HG02763 (cell line): ENCODE measurements around the gene ARHGEF12.

ENCODE experiments used
- ATAC-seq: cut with Tn5 transposase; IDR thresholded peaks from one replicate; pipeline ENCODE4 v1.9.1; 2021; ENCODE audit warnings: mild to moderate bottlenecking, moderate library complexity; ENCODE audit not compliant: unreplicated experiment

ARHGEF12 gene

DNA sequence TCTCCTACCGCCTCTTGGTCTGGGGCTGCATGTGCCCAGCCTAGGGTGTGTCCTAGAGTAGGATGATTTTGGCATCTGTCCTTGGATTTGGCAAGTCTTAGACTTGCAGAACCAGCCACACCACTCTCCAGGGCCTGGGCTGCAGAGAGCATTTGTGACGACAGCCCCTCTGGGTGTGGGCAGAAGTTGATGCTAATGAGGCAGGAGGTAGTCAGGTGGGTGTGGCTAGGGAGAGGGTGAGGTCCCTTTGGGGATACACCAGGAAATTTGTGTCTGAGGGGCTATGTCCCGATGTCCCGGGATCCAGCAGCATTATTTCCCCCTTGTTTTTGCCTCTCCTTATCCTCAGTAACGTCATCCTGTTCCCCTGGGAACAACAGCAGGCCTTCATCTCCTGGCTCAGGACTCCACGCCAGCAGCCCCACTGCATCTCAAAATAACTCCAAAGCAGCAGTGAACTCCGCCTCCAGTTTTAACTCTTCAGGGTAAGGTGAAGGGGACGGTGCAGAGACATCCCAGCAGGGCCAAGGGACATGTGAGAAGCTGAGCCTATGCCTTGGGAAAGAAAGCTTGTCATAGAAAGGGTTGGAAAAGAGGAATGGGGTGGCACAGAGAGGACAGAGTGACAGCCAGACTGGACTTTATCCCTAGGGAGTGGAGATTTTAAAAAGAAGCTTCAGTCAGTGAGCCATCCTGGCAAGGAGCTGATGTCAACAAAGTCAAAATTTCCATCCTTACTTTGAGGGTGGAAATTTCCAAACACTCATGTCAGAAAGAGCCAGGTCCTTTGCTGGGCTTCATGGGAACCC lies 19.1 kb upstream of the ARHGEF12 start:
- no peak for ATAC-seq

DNA sequence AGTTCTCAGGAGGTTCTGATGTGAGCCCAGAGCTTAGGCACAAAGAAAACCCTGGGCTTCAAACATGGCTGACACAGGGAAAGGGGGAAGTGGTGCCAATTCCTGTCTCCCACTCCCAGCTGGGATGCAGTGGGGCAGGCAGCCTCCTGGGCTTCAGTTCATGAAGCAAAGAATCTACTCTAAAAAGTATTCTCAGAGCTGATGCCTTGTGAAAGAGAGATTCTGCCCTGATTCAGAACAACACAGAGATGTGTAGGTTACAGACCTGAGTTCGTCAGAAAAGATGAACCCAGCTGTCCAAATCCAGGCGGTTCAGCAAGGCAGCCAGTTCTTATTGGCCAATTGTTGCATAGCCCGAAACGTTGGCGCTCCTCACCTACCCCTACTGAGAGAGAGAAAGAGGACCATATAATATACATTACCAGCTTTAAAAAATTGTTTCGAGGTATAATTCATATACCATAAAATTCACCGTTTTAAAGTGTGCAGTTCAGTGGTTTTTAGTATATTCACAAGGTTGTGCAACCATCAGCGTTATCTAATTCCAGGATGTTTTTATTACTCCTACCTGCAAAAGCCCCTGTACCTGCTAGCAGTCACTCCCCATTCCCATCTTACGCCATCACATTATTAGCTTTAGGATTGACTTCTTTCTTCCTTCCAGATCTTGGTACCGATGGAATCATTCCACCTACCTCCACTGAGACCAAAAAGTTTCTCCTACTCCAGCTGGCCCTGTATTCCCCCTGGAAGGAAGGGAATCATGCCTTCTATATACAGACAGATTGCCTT lies 18.3 kb upstream of the ARHGEF12 start:
- no peak for ATAC-seq

DNA sequence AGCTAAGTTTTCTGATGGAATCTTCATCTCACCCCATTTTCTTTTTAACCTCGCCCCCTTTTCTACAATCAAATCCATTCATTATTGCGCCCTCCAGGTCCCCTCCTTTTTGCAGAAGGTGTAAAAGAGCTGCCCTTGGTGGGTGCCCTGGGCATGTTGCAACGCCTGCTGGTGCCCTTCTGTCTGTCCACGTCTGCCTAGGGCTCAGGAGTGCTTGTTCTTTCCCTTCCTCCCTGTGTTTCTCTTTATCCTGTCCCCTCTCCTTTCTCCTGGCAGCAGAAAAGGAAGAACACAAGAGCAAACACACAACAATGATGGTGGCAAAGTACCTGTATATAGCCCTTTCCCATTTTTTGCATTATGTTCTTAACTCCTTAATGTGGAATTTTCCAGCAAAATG lies 17.3 kb upstream of the ARHGEF12 start:
- ATAC-seq = no peak

DNA sequence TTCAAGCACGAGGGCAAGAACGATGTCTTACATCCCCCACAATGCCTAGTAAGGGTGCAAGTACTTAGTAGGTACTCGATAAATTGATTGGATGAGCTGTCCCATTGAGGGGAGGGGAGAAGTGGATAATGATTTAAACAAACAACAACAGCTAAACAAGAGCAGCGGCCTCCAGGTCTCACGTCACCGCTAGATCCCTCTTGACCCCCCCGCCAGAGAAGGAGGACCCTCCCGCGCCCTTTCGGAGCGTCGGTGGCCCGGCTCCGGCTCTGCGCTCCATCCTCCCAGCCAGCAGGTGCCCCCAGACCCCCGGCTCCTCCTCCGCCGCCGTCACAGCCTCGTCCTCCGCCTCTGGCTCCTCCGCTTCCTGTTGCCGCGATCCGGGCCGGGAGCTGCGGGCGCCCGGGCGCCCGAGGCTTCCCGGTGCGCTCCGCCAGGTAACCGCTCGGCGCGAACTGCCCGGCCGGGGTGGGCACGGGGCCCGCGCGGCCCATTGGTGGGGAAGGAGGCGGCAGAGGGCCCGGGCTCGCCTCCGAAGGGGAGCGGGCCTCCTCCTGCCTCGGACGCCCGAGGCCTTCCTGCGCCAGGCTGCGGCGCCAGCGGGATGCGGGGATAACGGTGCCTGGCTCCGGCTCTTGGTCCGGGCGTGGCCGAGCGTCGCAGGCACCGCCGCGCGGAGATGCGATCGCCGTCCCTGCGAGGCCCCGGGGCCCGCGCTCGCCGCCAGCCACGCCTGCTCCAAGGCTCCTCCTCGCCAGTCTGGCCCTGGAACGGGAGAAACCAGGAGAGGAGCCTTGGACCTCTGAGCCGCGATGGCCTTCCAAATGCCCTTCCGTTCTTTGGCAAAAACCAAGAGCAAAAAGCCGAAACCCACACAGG lies 11.0 kb upstream of the ARHGEF12 start, which contains the start of gene TLCD5:
Gene TLCD5 (plus strand): TSS at position 368 of the 879 bp plus-strand sequence. CDS start 2,143 bp downstream, outside the sequence.
- no peak for ATAC-seq

DNA sequence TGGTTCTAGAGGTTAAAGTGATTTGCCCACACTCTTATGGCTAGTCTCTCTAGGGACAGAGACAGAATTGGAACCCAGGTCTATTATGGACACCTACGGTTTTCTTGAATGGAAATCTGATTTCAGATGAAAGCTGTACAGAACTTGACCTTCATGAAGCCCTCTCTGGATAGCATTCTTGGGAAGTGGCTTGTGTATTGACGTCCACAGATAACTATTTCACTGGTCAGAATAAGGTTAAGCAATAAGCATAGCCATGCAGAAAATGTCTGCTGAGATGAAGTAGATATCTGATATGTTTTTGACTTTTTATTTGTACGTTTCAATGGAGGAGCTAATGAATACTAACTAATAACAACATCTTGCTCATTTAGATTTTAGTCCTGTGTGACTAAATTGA lies 10.0 kb upstream of the ARHGEF12 start:
- no peak for ATAC-seq

DNA sequence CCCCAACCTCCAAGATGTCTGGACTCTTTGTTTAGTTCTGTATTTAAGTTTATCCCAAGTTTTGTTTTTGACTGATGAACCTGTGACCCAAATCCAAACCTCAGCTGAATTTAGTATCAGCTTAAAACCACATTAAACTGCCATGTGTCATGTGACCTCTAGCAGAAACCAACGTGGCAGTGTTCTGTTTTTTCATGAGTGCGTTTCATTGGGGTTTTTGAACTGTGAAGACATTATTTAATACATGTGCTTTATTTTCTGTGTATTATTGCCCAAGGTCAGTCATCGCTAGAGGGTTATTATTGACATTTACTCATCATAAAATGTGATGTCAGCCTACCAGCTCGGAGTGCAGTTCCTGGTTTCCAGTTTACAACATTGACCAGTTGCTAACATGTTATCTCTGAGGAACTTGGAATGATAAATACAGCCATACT lies 9.3 kb upstream of the ARHGEF12 start:
- ATAC-seq = no peak

DNA sequence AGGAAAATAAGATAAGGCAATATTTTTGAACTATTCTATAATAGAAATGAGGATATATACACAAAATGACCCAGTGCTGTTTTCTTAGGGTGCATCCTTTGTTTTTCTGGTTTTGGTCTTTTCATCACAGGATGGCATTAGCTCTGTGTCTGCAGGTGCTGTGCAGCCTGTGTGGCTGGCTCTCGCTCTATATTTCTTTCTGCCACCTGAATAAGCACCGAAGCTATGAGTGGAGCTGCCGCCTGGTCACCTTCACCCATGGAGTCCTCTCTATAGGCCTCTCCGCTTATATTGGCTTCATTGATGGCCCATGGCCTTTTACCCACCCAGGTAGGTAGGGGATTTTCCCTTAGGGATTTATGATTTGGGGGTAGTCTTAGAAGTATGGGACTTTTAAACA lies 8.9 kb upstream of the ARHGEF12 start:
- no peak for ATAC-seq

DNA sequence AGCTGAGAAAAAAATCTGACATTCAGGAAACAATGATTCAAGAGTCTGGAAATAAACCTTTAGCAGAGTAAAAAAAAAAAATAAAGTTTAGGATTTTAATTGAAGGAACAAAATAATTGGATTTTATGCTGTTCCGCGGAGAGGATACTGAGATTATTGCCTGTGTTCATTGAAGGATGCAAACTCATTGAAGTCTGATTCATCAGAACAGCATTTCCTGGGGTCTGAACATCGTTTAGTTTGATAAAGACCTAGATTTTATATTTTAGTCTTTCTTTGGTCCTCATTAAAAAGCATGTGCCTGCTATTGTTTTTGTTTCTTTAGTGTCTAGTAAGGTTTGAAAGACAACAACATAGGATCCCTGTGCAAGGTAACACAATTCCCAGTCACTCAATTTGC lies 6.7 kb upstream of the ARHGEF12 start:
- ATAC-seq = no peak

DNA sequence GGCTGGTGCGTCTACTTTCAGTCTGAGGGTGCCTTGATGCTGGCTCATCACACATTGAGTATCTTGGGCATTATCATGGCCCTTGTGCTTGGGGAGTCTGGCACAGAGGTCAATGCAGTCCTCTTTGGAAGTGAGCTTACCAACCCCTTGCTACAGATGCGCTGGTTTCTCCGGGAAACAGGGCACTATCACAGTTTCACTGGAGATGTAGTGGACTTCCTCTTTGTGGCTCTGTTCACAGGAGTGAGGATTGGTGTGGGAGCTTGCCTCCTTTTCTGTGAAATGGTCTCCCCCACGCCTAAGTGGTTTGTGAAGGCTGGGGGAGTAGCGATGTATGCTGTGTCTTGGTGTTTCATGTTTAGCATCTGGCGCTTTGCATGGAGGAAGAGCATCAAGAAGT lies 6.2 kb upstream of the ARHGEF12 start:
- no peak for ATAC-seq

DNA sequence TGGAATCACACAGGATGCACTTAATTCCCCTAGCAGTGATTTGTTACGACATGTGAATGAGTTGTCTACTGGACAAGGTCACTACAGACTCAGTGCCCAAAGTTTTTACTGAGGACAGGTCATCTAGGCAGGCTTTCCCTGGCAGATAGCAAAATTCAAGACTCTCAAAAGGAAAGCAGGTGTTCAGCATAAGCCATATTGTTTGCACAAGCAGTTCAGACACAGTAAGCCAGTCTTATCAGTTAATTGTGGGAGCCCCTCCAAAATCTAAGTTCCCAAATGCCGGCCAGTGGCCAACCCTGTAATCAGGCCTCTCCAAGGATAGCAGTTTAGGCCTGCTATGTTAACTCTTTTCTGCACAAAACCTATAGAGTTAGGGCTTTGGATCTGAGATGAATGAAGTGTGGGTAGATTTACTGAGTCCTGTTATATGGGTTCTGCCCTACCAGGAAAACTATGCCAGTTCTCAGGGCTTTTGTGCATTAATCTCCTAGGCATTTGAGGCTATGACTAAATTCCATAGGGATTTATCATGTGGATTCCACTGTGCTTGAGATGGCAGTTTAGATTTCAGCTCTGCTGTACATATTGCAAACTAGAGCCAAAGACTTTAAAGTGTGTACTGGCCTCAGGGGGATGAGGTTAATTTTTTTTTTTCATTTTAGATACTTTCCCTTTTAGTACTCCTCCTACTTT lies 4.8 kb upstream of the ARHGEF12 start:
- ATAC-seq = no peak

DNA sequence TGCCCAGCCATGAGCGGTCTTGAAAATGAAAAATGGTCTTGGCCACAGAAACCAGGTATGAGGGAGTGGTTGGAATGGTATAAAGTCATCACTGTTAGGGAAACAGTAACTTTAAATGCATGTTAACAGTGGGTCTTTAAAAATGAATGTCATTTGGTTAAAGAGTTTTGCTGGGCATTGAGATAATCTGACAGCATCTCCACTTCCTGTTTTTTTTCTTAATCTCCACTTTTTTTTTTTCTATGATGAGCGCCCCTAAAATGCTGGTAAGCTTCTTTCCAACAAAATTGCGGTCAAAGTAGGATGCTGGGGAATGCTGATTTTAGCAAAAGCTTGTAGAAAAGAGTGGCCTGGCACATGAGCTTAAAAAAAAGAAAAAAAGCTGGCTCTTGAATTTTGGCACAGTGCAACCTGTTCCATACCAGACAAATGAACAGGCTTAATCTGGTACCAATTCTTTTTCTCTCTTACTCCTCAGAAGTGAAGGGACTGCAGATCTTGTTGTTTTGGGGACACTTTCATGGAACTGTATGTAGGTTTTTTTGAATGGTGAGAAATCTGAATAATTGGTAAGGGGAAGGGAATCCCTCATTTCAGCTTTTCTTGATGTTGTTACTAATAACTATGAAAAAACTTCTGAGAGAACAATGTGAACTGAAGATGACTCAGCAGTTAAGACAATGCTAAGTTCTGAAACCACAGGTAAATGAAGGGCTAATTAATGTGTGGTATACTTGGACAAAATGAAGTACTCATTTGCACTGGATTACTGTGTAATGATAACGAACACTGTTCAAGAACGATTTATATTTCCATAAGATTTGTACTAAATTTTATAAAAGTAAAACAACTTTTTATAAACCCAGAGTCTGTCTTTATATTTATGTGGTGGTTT lies 3.1 kb upstream of the ARHGEF12 start:
- no peak for ATAC-seq

DNA sequence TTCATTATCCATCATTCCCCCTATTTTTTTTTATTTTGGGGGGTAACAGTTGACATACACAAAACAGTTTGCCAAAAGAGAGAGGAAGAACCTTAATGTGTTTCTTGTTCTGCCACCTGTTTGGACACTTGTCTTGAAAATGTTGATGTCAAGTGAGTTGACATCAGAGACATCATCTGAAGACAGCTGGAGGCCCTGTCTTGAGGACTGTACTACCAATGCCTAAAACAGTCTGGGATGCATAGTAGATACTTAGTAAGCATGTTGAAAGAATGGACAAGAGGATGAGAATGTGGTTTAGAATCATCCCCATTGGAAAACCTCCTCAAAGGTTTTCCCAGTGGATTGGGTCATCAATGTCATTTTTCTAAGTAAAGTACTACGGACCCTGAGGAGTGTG lies 2.4 kb upstream of the ARHGEF12 start:
- no peak for ATAC-seq

DNA sequence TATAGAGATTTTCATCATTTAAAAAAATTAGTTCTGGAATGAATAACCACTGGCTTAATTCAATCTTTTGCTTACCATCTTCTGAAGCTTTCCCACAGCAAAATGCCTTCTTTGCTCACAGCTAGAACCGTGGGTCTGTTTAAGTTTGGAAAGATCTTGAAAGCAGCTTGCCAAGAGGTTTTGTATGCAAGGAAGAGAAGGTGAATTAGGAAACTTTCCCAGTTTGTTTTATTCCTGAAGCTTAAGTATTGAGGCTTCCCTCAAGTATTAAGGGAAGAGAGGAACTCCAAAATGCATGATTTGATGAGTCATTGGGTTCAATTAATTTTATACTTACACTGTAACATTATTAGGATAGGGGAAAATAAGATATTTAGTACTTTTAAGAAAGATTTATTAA lies 1.9 kb upstream of the ARHGEF12 start:
- ATAC-seq = no peak

DNA sequence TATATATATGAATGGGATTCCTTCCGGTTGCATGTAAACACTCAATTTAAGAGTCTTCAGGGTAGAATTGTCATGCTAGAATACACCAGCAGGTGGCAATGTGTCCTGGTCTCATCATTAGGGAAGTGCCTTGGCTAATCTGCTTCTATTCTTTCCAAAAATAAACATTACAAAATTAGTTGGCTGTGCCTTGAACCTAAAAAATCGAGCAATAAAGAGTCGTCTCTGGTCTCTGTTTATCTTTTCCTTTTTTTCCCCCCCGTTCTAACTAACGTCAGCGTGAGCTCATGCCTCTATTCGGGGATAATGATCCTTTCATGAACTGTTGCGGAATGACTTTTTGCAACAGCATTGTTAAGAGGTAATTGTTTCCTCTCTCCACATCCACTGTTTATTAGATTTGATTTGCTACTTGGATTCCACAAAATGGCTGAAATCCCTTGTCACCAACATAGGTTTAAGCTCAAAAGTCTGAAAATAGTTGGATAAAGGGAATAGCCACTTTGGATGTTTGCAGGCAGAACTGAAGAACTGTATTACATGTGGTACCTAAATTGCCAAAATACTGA lies 1.2 kb upstream of the ARHGEF12 start:
- ATAC-seq = no peak

DNA sequence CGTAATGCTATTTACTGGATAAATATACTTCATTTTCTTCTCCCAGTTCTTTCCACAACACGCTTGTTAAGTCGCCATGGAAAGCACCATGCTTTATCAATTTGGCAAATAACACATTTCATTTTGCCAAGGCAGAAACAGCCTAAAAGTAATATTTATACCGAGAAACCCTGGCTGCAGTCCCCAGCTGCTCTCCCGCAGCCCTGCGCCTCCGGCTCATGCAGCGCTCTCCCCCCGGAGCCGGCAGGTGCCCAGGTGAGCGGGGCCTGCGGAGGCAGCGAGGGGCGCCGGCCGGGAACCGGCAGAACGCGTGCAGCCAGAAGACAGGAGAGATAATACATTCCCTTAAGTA lies 681 bp upstream of the ARHGEF12 start:
- no peak for ATAC-seq

DNA sequence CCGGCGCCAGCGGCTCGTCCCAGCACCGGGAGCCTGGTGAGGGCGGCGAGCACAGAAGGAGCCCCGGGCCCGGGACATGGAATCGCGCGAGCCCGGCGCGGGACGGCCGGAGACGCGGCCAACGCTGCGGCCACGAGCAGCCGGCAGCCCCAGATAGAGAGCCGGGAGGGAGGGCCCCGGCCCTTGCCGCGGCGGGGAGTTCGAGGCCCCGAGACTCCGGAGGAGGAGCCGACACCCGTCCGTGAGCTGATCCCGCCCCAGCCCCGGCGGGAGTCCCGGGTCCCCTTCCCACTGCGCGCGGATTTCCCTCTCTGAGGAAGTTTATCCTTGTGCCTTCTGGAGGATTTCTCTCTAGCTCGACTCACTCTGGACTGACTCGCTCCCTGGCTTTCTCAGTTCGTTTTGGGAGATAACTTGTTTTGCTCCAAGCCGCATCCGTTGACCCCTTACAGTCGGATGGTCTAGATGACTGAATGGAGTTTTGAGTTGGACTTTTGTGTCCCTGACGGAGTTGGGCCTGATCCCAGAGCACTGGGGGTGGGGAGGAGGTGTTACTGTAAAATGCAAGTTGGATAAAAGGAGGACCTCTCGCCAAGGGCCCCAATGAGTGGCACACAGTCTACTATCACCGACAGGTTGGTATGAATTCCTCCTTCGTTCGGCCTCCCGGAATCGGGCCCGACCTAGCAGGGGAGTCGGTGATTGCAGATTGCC lies 585 bp downstream of the ARHGEF12 start:
- peak; percentile 26 for ATAC-seq

DNA sequence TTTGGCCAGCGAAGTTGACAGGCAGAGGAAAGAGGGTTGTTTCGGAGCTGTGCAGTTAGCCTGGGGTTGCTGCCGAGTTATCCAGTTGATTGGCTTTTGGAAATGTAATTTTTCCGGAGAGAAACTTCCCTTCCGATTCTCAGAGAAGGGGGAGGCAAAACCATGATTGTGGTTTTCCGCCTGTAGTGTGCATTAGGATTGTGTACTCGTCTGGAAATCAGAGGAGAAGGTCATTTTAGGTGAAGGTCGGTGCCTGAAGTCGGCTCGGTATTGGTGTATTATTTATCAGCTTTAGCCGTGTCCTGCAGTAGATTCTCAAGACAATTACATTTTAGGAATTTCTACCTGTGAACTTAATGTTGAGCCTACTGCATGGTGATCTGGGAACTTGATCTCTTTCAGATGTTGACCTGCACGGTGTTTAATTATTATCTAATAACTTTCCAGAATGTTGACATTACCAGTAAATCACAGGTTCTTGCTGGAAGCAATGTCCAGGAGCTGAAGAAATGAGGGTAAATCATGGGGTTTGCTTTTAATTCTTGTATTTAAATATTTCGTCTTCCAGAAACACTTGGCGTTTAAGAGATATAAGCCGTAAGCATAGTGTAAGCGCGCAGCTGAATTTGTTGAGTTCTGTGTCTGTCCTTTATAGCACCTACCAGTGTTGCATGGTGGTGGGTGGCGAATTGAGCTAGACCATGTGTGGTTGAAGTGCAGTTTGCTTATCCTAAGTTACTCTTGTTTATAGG lies 1.3 kb downstream of the ARHGEF12 start:
- no peak for ATAC-seq
